ENCODE results near the gene C1orf216.
"Not testable (repeated sequence)": the region's sequence is repeated elsewhere in the genome, so short reads cannot be mapped to it uniquely, and the experiment has no call there.

The C1orf216 gene

GRCh38 chr1:35715568-35716002, 3.1 kb downstream of the C1orf216 start:
- H3K27me3 Mint-ChIP-seq (ENCODE audit: low read depth), result no peaks in the 10 kb centered on the region
- H3K4me3 Mint-ChIP-seq, result peak overlapping the region; percentile 45
- H3K36me3 Mint-ChIP-seq (ENCODE audit: low read depth), result peaks cover 9% of the 10 kb centered on the region
- peaks cover 28% of the 10 kb centered on the region for H3K4me1 Mint-ChIP-seq (ENCODE audit: low read depth)
- H3K27ac Mint-ChIP-seq, result no peak overlapping the region
- H3K9me3 Mint-ChIP-seq, result no peaks in the 10 kb centered on the region

DNA sequence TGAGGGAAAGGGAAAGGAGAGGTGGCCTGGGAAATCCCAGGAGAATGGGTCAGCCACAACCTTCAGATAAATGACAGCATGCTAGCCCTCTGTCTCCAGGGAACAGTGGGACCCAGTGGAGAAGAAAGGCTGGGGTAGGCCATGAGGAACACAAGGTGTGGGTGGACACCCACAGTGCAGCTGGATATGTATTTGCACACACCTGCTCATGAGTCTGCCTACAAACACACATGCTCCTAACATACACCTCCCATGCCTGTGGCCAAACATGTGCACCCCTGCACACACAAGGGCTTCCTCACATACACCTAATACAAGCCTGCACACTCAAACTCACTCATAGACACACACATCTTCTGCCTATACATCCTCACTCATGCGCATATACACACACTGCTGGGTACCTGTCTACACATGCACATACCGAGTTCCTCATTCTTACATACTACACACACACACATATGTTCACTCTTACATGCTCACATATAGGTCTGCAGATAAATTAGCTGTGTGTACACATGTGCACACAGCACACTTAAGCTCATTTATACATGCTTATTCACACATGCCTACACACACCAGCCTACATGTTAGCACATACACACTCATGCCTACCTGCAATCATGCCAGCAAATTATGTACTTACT, 3.6 kb downstream of the C1orf216 start:
- Mint-ChIP-seq H3K4me3 (no peak overlapping the region), H3K27me3 (ENCODE audit: low read depth) (no peaks in the 10 kb centered on the region), H3K9me3 (no peaks in the 10 kb centered on the region), H3K36me3 (ENCODE audit: low read depth) (peaks cover 9% of the 10 kb centered on the region), H3K27ac (no peak overlapping the region), H3K4me1 (ENCODE audit: low read depth) (peaks cover 28% of the 10 kb centered on the region)

- Mint-ChIP-seq H3K4me1 (ENCODE audit: low read depth) (peaks cover 19% of the 10 kb centered on the region), H3K36me3 (ENCODE audit: low read depth) (peaks cover 12% of the 10 kb centered on the region), H3K27me3 (ENCODE audit: low read depth) (peaks cover 31% of the 10 kb centered on the region)
- not testable (repeated sequence) for H3K4me3 Mint-ChIP-seq, H3K9me3 Mint-ChIP-seq, H3K27ac Mint-ChIP-seq
Measured at GRCh38 chr1:35711098-35711497, 7.6 kb downstream of the C1orf216 start.

DNA sequence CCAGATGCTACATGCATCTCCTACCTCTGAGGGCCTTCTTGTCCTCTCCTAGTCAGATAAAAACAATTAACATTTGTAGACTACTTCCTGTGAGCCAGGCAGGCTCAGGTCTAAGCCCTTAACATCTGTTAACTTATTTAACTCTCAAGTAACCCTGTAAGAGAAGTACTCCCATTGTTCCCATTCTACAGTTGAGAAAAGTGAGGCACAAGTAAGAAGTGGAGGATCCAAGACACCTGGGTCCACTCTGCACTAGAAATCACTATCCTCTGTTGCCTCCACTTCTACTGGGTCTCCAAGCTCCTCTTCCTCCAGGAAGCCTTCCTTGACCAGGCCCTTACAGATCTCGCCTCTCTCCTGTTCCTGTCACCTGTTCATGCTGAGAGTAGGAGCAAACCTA, 9.7 kb downstream of the C1orf216 start:
- Mint-ChIP-seq H3K4me1 (ENCODE audit: low read depth) (peaks cover 11% of the 10 kb centered on the region), H3K27me3 (ENCODE audit: low read depth) (peaks cover 51% of the 10 kb centered on the region), H3K36me3 (ENCODE audit: low read depth) (peaks cover 3% of the 10 kb centered on the region), H3K9me3 (no peaks in the 10 kb centered on the region), H3K27ac (no peak overlapping the region), H3K4me3 (peak overlapping the region; percentile 57)

GRCh38 chr1:35708441-35708921, 10.2 kb downstream of the C1orf216 start:
- H3K27me3 Mint-ChIP-seq (ENCODE audit: low read depth), result peaks cover 51% of the 10 kb centered on the region
- H3K36me3 Mint-ChIP-seq (ENCODE audit: low read depth), result peaks cover 3% of the 10 kb centered on the region
- H3K27ac Mint-ChIP-seq, result no peak overlapping the region

GRCh38 chr1:35707601-35708440, 10.9 kb downstream of the C1orf216 start:
- Mint-ChIP-seq H3K36me3 (ENCODE audit: low read depth) (peaks cover 3% of the 10 kb centered on the region), H3K27ac (no peak overlapping the region), H3K27me3 (ENCODE audit: low read depth) (peaks cover 57% of the 10 kb centered on the region), H3K9me3 (no peaks in the 10 kb centered on the region), H3K4me3 (peak overlapping the region; percentile 85), H3K4me1 (ENCODE audit: low read depth) (peaks cover 11% of the 10 kb centered on the region)

More at GRCh38 chr1:35708441-35708921, 10.2 kb downstream of the C1orf216 start:
- Mint-ChIP-seq H3K9me3 (no peaks in the 10 kb centered on the region), H3K4me1 (ENCODE audit: low read depth) (peaks cover 11% of the 10 kb centered on the region), H3K4me3 (peak overlapping the region; percentile 57)

DNA sequence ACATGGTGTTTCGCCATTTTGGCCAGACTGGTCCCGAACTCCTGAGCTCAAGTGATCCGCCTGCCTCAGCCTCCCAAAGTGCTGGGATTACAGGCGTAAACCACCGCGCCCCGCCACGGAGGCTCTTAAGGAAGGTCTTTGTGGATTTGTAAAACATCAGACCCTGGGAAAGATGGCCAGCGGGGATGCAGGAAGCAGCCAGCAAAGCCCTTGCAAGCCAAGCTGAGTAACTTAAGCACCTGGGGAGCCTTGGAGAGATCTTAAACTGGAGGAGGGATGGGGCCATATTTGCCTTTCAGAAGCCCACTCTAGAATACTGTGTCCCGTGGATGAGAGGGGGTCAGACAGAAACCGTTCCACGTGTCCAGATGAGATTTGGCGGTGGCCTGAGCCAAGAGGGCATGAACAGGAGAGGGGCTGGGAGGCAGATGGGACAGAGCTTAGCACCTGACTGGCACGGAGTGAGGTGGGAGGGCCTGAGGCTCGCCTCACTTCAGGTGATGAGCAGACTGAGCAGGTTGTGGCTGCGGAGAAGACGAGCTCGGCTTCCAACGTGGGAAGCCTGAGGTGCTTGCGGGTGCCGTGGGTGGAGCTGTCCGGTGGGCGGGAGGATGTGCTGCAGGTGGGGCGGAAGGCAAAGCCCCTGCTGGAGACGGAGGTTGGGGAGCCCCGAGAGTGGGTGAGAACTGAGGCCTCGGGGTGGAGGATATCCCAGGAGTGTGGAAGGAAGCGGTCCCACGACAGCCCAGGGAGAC, 11.7 kb downstream of the C1orf216 start:
- Mint-ChIP-seq H3K27ac (peak overlapping the region; percentile 49), H3K4me1 (ENCODE audit: low read depth) (peaks cover 11% of the 10 kb centered on the region), H3K9me3 (no peaks in the 10 kb centered on the region), H3K36me3 (ENCODE audit: low read depth) (peaks cover 3% of the 10 kb centered on the region), H3K27me3 (ENCODE audit: low read depth) (peaks cover 65% of the 10 kb centered on the region), H3K4me3 (peak overlapping the region; percentile 85)

DNA sequence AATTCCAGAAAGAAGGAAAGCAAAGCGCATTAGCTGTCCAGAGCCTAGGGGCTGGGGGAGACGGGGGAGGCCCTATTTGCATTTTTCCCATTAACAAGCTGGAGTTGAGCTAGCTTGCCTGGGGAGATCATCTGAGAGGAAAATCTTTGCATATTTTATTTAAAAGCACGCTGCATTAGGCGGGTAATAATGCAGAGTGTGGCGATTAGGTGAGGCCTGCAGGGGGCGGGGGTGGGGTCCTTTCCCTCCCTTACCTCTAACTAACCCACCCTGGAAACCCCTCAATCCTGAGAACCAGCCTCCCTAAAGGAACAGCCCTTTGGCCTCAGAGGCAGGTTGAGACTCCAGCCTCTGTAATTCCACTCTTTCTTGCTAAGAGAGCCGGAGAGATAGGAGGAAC, 16.2 kb downstream of the C1orf216 start:
- peaks cover 3% of the 10 kb centered on the region for H3K36me3 Mint-ChIP-seq (ENCODE audit: low read depth)
- peaks cover 11% of the 10 kb centered on the region for H3K4me1 Mint-ChIP-seq (ENCODE audit: low read depth)
- H3K4me3 Mint-ChIP-seq, result no peak overlapping the region

GRCh38 chr1:35699152-35699551, 19.5 kb downstream of the C1orf216 start:
- peaks cover 74% of the 10 kb centered on the region for H3K27me3 Mint-ChIP-seq (ENCODE audit: low read depth)
- H3K4me1 Mint-ChIP-seq (ENCODE audit: low read depth); H3K9me3 Mint-ChIP-seq; H3K27ac Mint-ChIP-seq; H3K36me3 Mint-ChIP-seq (ENCODE audit: low read depth); H3K4me3 Mint-ChIP-seq: not testable (repeated sequence)

More for the DNA sequence above, 16.2 kb downstream of the C1orf216 start:
- Mint-ChIP-seq H3K9me3 (no peaks in the 10 kb centered on the region), H3K27ac (no peak overlapping the region), H3K27me3 (ENCODE audit: low read depth) (peaks cover 92% of the 10 kb centered on the region)

DNA sequence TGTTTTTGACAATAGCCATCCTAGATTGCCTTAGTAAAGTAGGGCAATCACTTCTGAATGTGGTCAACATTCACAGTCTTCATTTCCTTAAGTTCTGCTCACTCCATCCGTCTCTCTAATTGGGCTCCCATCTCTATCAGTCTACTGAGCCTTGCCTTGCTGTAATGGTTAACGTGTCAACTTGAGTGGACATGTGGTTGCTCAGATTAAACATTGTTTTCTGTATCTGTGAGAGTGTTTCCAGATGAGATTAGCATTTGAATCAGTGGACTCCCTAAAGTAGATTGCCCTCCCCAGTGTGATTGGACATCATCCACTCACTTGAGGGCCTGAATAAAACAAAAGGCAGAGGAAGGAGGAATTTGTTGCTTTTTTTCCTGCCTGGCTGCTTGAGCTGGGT, 26.4 kb downstream of the C1orf216 start:
- H3K36me3 Mint-ChIP-seq (ENCODE audit: low read depth), result no peaks in the 10 kb centered on the region
- H3K27me3 Mint-ChIP-seq (ENCODE audit: low read depth), result peaks cover 36% of the 10 kb centered on the region
- no peaks in the 10 kb centered on the region for H3K9me3 Mint-ChIP-seq
- no peak overlapping the region for H3K27ac Mint-ChIP-seq
- no peaks in the 10 kb centered on the region for H3K4me1 Mint-ChIP-seq (ENCODE audit: low read depth)
- H3K4me3 Mint-ChIP-seq, result no peak overlapping the region

GRCh38 chr1:35691571-35692220, 27.0 kb downstream of the C1orf216 start:
- no peaks in the 10 kb centered on the region for H3K9me3 Mint-ChIP-seq
- no peak overlapping the region for H3K27ac Mint-ChIP-seq
- no peak overlapping the region for H3K4me3 Mint-ChIP-seq
- H3K4me1 Mint-ChIP-seq (ENCODE audit: low read depth), result no peaks in the 10 kb centered on the region
- H3K27me3 Mint-ChIP-seq (ENCODE audit: low read depth), result peaks cover 40% of the 10 kb centered on the region
- H3K36me3 Mint-ChIP-seq (ENCODE audit: low read depth), result no peaks in the 10 kb centered on the region

DNA sequence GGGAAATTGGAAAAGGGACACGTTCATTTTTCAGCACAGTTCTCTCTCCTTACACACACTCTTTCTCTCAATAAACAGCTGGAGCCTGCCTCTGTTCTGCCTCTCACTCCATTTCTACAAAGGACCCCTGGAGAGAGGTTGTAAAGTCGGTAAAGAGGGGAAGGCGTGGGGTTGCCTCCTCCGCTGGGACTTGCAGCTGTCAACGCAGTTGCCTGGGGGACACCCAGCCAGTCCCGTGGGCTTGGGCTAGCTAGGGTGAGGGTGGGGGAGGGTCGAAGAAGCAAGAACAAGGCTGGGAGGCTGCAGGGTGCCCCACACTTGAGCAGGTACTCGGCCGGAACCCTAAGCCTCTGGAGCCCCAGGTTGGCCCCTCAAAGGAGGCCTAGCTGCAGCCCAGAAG, 27.6 kb downstream of the C1orf216 start:
- Mint-ChIP-seq H3K9me3 (no peaks in the 10 kb centered on the region), H3K27ac (no peak overlapping the region), H3K4me3 (no peak overlapping the region), H3K27me3 (ENCODE audit: low read depth) (peaks cover 42% of the 10 kb centered on the region), H3K4me1 (ENCODE audit: low read depth) (no peaks in the 10 kb centered on the region), H3K36me3 (ENCODE audit: low read depth) (no peaks in the 10 kb centered on the region)

- H3K27ac Mint-ChIP-seq, H3K9me3 Mint-ChIP-seq: not testable (repeated sequence)
Measured at GRCh38 chr1:35690103-35690502, 28.6 kb downstream of the C1orf216 start.

GRCh38 chr1:35688161-35688560, 30.5 kb downstream of the C1orf216 start:
- Mint-ChIP-seq H3K27me3 (ENCODE audit: low read depth) (peaks cover 42% of the 10 kb centered on the region), H3K27ac (no peak overlapping the region), H3K36me3 (ENCODE audit: low read depth) (no peaks in the 10 kb centered on the region), H3K4me3 (no peak overlapping the region), H3K4me1 (ENCODE audit: low read depth) (no peaks in the 10 kb centered on the region), H3K9me3 (no peaks in the 10 kb centered on the region)

More at GRCh38 chr1:35690103-35690502, 28.6 kb downstream of the C1orf216 start:
- H3K4me1 Mint-ChIP-seq (ENCODE audit: low read depth); H3K36me3 Mint-ChIP-seq (ENCODE audit: low read depth); H3K4me3 Mint-ChIP-seq: not testable (repeated sequence)
- H3K27me3 Mint-ChIP-seq (ENCODE audit: low read depth), result peaks cover 39% of the 10 kb centered on the region

Data from T-helper 1 cell treated with Interleukin-12 subunit alpha and Interleukin-12 subunit beta and Interleukin-4 antibody, amounts not matched to agents 30 μg/mL and 1 μg/mL, for 36 hours (primary cell).